PC-3 (cell line): ENCODE measurements around the gene BPIFB3. TPM values are rescaled to one million over a fixed set of nuclear protein-coding genes. Genes with fewer than 3 reads are reported as not detected.

ENCODE experiments used
- ATAC-seq: fragments of 200-7000 bp; cut with Tn5 transposase; 2 replicates; pipeline ENCODE4 v1.9.1; 2020; ENCODE audit warnings: mild to moderate bottlenecking, moderate library complexity
- BruUV-seq: library from RNA; stranded (reverse); fragments of 400-500 nt; replicated peaks from 2 replicates; lab custom pipeline; 2021; lab: Mats Ljungman, UMichigan
- CTCF ChIA-PET: fragments of 300-600 bp; sonication (Branson Sonifier 250); formaldehyde crosslinking; loops from one replicate; lab custom pipeline; 2022; ENCODE audit warnings: antibody characterized with exemption; lab: Charles Lee
- POLR2A ChIA-PET: fragments of 300-600 bp; sonication (Branson Sonifier 250); formaldehyde crosslinking; loops from one replicate; lab custom pipeline; 2022; ENCODE audit warnings: antibody characterized with exemption; ENCODE audit not compliant: unreplicated experiment; lab: Charles Lee
- DNase-seq: peaks from one replicate; pipeline ENCODE4 v3.0.0-alpha.2; 2015
- H2AFZ ChIP-seq: fragments of 300-600 bp; sonication (generic); 2 replicates; pipeline ENCODE4 v1.6.0; 2016; ENCODE audit warnings: antibody characterized with exemption, low read length
- H3F3A ChIP-seq: fragments of 300-600 bp; sonication (generic); one replicate; pipeline ENCODE4 v1.6.0; 2017; ENCODE audit warnings: antibody characterized with exemption, low read length, control low read depth, mild to moderate bottlenecking; ENCODE audit not compliant: unreplicated experiment
- H3K27ac ChIP-seq: fragments of 300-600 bp; sonication (generic); 2 replicates; pipeline ENCODE4 v1.5.1; 2016; ENCODE audit warnings: mild to moderate bottlenecking, low read length
- H3K27me3 ChIP-seq: fragments of 300-600 bp; sonication (generic); 2 replicates; pipeline ENCODE4 v1.6.1; 2016; ENCODE audit warnings: low read length, mixed read lengths
- H3K36me3 ChIP-seq: fragments of 300-600 bp; sonication (generic); 2 replicates; pipeline ENCODE4 v1.6.1; 2016; ENCODE audit warnings: low read depth, mixed run types, low read length, mixed read lengths
- H3K4me1 ChIP-seq: fragments of 300-600 bp; sonication (generic); 2 replicates; pipeline ENCODE4 v1.5.1; 2016; ENCODE audit warnings: low read length; ENCODE audit not compliant: insufficient read depth
- H3K4me2 ChIP-seq: fragments of 300-600 bp; sonication (generic); 2 replicates; pipeline ENCODE4 v1.6.0; 2016; ENCODE audit warnings: low read length
- H3K4me3 ChIP-seq: fragments of 300-600 bp; sonication (generic); 2 replicates; pipeline ENCODE4 v1.5.1; 2016; ENCODE audit warnings: mild to moderate bottlenecking, low read length, mixed read lengths
- H3K79me2 ChIP-seq: fragments of 300-600 bp; sonication (generic); 2 replicates; pipeline ENCODE4 v1.6.1; 2017; ENCODE audit warnings: low read length, mixed read lengths
- H3K9ac ChIP-seq: fragments of 300-600 bp; sonication (generic); 2 replicates; pipeline ENCODE4 v1.6.0; 2016; ENCODE audit warnings: mild to moderate bottlenecking, low read length
- H3K9me2 ChIP-seq: fragments of 300-600 bp; sonication (generic); replicated peaks from 2 replicates; pipeline ENCODE4 v1.6.1; 2016; ENCODE audit warnings: mixed run types, low read length, mixed read lengths
- H3K9me3 ChIP-seq: fragments of 300-600 bp; sonication (generic); 2 replicates; pipeline ENCODE4 v1.6.1; 2016; ENCODE audit warnings: low read length, mixed read lengths
- H4K20me1 ChIP-seq: fragments of 300-600 bp; sonication (generic); 2 replicates; pipeline ENCODE4 v1.6.1; 2016; ENCODE audit warnings: low read length, mixed read lengths
- EZH2 ChIP-seq: fragments of 300-600 bp; sonication (generic); IDR thresholded peaks from one replicate; pipeline ENCODE4 v1.6.1; 2017; ENCODE audit warnings: antibody characterized with exemption, mild to moderate bottlenecking, low read length; ENCODE audit not compliant: unreplicated experiment
- EZH2phosphoT487 ChIP-seq: fragments of 300-600 bp; sonication (generic); IDR thresholded peaks from 2 replicates; pipeline ENCODE4 v1.6.1; 2018; ENCODE audit warnings: mild to moderate bottlenecking, antibody characterized with exemption, low read length, borderline replicate concordance
- intact Hi-C: fragments of 100-400 bp; cut with micrococcal nuclease; formaldehyde crosslinking; loops from 2 replicates; pipeline ENCODE4 v1.9.0; 2023
- total RNA-seq: library from RNA; depleted of rRNA; stranded (reverse); fragments of >200 nt; gene quantifications from 2 replicates; pipeline ENCODE4 v1.2.3, GENCODE V29; 2014
- TF ChIP-seq, protein P1 (sequence below): fragments of 300-600 bp; sonication (generic); conservative IDR thresholded peaks from 2 replicates; pipeline ENCODE4 v1.5.1; 2017; ENCODE audit warnings: antibody characterized with exemption, low read depth, mild to moderate bottlenecking, low read length

Gene BPIFB3
- total RNA-seq, 1 experiment from 2014 or later = not detected

DNA sequence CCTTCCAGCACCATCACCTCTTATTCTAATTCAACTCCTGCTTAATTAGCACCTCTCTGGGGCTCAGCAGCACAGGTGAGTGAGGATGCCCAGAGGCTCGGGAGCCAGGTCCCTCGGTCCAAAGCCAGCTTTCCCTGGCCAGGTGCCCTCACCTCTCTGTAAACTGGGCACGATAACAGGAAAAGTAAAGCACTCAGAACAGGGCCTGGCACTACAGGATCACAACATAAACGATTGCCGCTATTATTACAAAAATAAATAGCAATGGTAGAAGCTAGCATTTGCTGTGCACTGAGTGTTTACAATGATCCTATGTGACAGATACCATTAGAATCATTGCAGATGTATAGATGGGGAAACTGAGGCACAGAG lies 43.6 kb upstream of the BPIFB3 start:
- Histone ChIP-seq H3K27me3 (peaks cover 45% of the 10 kb centered on the region), H2AFZ (no peak overlapping the region), H3K27ac (no peak overlapping the region), H3K4me1 (no peaks in the 10 kb centered on the region), H3K9me3 (no peaks in the 10 kb centered on the region), H3K36me3 (no peaks in the 10 kb centered on the region), H3K4me3 (no peak overlapping the region), H3K79me2 (no peaks in the 10 kb centered on the region), H3K9me2 (no peaks in the 10 kb centered on the region), H3F3A (no peaks in the 10 kb centered on the region), H4K20me1 (no peaks in the 10 kb centered on the region), H3K9ac (no peak overlapping the region), H3K4me2 (no peak overlapping the region)
- ATAC-seq (no peak), DNase-seq (no peak)
- ChIA-PET CTCF (no interaction called here), POLR2A (no interaction called here)
- intact Hi-C loops = no loop called here
- no TSS peak for BruUV-seq
- TF ChIP-seq EZH2phosphoT487 = no peak
- TF ChIP-seq, protein P1, sequence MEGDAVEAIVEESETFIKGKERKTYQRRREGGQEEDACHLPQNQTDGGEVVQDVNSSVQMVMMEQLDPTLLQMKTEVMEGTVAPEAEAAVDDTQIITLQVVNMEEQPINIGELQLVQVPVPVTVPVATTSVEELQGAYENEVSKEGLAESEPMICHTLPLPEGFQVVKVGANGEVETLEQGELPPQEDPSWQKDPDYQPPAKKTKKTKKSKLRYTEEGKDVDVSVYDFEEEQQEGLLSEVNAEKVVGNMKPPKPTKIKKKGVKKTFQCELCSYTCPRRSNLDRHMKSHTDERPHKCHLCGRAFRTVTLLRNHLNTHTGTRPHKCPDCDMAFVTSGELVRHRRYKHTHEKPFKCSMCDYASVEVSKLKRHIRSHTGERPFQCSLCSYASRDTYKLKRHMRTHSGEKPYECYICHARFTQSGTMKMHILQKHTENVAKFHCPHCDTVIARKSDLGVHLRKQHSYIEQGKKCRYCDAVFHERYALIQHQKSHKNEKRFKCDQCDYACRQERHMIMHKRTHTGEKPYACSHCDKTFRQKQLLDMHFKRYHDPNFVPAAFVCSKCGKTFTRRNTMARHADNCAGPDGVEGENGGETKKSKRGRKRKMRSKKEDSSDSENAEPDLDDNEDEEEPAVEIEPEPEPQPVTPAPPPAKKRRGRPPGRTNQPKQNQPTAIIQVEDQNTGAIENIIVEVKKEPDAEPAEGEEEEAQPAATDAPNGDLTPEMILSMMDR = no peak
- TF ChIP-seq EZH2 = no peak

DNA sequence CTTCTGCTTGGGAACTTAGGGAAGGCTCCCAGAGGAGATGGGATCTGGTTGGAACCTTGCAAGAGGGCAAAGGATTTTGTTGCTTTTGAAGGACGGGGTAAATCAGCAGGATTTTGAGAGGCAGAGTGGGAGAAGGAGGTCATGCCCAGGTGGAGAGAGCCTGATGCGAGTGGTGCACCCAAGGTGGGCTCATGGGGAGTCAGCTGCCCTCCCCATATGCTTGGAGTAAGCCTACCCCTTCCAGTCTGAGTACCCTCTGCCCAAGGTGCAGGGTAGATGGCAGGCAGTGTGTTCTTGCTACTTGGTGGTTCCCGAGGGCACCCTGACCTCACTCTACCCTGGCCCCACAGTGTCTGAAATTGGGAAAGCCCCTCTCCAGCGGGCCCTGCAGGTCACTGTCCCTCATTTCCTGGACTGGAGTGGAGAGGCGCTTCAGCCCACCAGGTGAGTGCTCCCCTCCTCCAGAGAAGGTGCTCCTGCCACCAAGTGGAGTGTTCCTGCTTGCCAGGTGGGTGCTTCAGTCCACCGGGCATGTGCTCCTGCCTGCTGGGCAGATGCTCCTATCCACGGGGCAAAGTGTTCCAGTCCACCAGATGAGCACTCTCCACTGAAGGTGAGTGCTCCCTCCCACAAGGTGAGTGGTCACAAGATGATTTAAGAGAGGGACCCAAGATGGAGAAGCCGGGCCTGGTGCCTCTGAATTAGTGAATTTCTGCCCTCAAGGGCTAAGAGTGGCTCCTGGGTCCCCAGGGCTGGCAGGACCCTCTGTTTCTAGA lies 42.8 kb upstream of the BPIFB3 start:
- Histone ChIP-seq H3K4me1 (no peaks in the 10 kb centered on the region), H4K20me1 (no peaks in the 10 kb centered on the region), H3K27me3 (peaks cover 49% of the 10 kb centered on the region), H3K4me3 (no peak overlapping the region), H3K36me3 (no peaks in the 10 kb centered on the region), H3K79me2 (no peaks in the 10 kb centered on the region), H3K4me2 (no peak overlapping the region), H3K9ac (no peak overlapping the region), H3K27ac (no peak overlapping the region), H3K9me3 (no peaks in the 10 kb centered on the region), H3K9me2 (no peaks in the 10 kb centered on the region), H2AFZ (no peak overlapping the region), H3F3A (no peaks in the 10 kb centered on the region)
- ATAC-seq (no peak), DNase-seq (no peak)
- ChIA-PET CTCF (no interaction called here), POLR2A (no interaction called here)
- no peak for TF ChIP-seq EZH2phosphoT487
- TF ChIP-seq, protein P1 = no peak
- no peak for TF ChIP-seq EZH2
- intact Hi-C loops = no loop called here
- BruUV-seq = no TSS peak
